NCI-H1092 (cell line): Measurements from ENCODE around the gene ANKS6.

Experiments used
- DNase-seq: peaks from one replicate; lab custom pipeline; 2025; lab: John Stamatoyannopoulos, UW

ANKS6 gene

GRCh38 chr9:98815391-98815951 is 19.1 kb upstream of the ANKS6 start:
- DNase-seq, result no peak

DNA sequence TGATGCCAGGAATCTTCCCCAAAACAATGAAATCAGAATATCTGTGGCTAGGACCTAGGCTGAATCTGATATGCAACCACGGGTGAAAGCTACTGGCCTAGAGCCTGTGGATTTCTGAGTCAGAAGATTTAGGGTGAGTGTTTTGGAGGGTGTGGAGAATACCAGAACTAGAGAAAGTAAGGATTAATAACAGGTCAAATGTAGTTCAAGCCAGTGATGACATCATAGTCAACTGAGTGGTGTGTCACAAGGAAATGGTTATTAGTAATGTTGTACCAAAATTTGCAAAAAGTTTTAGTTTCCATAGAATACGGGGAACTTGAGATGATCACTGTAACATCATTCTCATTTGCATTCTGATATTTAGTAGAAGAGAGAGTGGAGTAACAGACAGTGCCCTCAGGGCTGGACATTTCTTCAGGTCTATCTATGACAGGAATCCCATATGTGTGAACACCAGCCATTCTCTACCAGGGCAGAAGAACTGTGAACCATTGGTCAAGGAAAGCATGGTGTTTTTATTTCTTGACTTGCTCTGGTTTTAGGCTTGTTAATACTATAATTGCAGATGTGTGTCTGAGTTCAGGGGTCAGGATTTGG is 14.8 kb upstream of the ANKS6 start:
- no peak for DNase-seq

- no peak for DNase-seq
Observed at GRCh38 chr9:98810102-98810842, 13.9 kb upstream of the ANKS6 start.

DNA sequence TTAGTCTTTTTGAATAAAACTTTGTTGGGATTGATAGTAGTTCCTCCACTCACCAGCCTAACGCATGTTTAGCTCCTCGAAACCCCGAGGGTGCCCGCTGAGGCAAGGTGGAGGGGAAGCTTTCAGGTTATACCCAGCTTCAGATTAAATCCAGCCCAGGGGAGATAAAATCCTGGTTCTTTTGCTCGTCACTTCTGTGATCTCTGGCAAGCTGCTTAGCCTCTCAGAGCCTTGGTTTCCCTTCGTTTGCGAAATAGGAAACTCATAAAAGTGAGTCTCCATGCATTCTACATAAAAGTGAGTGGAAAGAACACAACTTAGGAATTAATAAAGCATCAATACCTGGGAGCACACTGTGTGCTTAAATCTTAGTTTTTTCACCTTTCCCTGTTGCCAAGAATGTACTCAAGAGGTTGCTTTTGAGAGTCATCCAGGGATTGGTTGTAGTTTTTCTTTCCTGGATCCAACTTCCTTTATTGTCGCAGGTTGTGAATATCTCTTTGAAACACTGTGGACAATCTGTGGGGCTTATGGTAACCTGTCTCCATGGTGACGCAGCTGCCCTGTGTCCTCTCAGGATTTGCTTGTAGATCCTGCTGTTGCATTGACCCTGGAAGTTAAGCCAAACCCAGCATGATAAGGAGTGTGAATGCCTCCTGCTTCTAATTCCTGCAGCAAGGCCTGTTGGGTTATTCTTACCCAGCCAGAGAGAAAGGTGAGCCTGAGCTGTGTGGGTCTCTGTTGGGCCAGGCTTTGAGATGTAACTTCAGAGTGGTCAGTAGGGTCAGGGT is 13.2 kb upstream of the ANKS6 start:
- no peak for DNase-seq

- no peak for DNase-seq
Observed at GRCh38 chr9:98808875-98809274, 12.5 kb upstream of the ANKS6 start.

GRCh38 chr9:98808411-98808815 is 12.1 kb upstream of the ANKS6 start:
- peak; percentile 42 for DNase-seq

GRCh38 chr9:98807814-98808195 is 11.4 kb upstream of the ANKS6 start:
- DNase-seq, result no peak

DNA sequence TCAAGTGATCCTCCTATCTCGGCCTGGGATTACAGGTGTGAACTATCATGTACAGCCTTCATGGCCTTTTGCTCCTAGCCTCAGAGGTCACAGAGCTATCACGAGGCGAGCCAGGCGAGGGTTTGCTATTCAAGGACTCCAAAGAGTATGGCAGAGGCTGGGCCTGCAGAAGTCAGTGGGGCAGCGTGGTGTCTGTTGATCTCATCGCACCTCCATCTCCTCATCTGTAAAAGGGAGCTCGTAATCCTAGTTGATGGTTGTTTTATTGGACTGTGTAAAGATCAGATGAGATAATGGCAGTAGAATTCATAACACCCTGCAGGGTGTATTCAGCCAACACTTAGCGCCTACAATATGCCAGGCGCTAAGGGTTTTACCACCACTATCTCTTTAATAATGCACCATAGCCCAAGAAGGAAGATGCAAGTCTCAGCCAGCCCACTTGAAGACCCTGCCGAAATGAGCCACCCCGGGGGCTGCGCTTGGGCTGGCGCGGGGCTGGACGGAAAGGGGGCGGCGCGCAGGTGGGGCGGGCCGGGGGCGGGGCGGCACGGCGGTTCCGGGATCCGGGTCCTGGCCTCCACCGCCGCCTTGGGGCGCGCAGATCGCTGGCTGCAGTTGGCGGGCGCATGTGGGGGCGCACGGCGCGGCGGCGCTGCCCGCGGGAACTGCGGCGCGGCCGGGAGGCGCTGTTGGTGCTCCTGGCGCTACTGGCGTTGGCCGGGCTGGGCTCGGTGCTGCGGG is 10.9 kb upstream of the ANKS6 start, which contains the start of gene GALNT12:
GALNT12 (plus strand) TSS at position 601 of the 744 bp plus-strand sequence; CDS start at position 630, 29 bp downstream.
- DNase-seq, result peak; percentile 17

- DNase-seq, result no peak
Observed at GRCh38 chr9:98806394-98807035, 10.2 kb upstream of the ANKS6 start.

DNA sequence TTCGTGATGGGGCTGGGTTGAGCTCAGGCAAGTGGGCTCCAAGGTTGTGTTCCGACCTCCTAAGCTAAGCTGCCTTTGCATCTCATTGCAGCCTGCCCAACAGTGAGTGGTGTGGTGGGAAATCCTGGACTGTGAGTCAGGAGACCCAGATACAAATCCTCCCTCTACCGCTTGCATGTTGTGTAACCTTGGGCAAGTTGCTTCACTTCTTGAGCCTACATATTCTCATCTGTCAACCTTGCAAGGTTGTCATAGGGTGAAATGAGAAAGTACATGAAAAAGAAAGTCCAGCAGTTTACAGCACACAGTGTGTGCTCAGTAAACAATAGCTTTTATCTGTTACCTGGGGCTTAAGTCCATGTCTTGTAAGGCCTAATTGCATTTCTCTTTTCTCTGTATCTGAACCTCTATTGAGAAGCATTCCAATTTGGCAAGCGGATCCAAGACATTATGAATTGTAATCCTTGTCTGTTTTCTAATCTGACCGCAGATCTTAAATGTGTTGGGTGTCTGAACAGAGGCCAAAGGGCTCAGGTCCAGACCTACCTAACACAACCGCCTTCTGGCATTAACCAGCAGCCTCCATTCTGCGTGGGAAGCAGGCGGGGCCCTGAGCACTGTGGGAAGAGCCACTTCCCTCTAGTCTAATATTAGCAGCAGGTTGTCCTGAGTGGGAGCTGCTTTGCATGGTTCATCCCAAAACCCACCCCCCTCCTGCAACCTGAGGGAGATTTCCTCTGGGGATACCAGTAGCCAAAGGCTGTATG is 9.3 kb upstream of the ANKS6 start:
- DNase-seq, result no peak

DNA sequence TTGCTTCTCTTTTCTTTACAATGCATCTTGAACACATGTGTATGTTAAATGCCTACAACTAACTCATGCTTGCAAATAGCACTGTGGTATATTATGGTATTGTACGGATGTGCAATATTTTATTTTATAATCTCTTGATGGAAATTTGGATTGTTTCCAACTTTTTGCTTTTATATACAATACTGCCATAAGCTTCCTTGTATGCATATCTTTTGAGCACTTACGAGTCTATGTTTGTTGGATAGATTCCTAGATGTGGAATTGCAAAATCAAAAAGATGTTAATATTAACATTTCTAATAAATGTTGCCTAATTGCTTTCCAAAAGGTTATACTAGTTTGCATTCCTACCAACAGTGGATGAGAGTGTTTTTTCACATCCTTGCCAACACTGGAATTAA is 7.7 kb upstream of the ANKS6 start:
- DNase-seq, result no peak

- DNase-seq, result no peak
Observed at GRCh38 chr9:98801969-98802371, 5.6 kb upstream of the ANKS6 start.

DNA sequence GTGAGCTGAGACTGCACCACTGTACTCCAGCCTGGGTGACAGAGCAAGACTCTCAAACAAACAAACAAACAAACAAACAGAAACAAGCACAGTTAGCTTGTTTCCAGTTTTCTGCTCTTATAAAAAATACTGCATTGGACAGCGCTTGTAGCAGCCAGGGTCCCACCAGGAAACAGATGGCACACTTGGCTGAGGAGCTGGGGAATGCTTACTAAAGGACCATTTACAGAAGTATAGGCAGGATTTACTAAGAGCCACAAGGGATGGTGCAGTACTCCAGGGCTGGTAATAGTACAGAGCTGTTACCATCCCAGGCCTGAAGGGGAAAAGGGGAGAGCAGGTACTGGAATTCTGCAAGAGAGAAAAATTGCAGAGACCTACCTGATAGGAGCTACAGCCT is 5.2 kb upstream of the ANKS6 start:
- DNase-seq, result no peak

GRCh38 chr9:98798254-98798653 is 1.9 kb upstream of the ANKS6 start:
- DNase-seq, result no peak

- no peak for DNase-seq
Observed at GRCh38 chr9:98797491-98797890, 1.1 kb upstream of the ANKS6 start.

DNA sequence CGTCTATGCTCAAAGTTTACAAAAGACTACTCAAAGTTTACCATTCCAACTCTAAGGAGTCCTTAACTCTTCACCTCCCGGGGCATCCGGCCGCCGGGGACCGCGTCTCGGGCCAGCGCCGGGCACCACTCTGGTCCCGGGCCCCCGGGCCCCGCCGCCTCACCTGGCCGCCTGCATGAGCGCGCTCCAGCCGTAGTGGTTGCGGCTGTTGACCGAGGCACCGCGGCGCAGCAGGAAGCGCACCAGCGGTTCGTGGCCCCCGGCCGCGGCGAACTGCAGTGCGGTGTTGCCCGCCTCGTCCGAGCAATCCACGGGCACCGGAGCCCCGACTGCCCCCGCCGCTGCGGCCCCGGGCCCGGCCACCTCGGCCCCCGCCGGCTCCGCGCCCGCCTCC is 388 bp downstream of the ANKS6 start:
- no peak for DNase-seq

DNA sequence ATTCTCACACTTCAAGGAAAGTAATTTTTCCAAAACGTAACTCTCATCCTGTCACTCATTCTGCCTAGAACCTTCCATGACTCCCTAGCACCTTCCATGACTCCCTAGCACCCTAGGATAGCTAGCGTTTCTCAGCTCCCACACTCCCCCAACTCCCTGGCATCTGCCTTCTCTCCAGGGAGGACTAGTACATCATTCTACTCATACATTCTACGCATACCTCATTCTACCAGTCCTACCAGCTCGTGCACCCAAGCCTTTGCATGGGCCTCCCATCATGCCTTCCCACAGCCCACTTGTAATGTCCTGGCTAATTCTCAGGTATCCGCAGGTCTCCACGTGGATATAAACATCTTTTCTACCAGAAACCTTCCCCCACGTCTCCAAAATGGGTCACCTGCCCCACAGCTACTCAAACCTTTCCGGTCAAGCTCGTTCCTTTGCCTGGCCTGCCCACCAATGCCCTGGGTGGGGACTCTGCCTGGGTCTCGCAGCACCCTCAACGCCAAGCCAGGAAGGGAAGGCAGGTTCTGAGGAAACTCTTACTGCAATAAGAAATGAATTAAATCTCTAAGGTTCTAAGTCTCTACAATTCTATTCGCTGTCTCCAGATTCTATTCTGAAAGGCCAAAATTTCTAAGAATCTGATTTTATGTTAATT is 930 bp downstream of the ANKS6 start:
- no peak for DNase-seq

- no peak for DNase-seq
Observed at GRCh38 chr9:98794802-98795201, 1.6 kb downstream of the ANKS6 start.

- no peak for DNase-seq
Observed at GRCh38 chr9:98793031-98793430, 3.3 kb downstream of the ANKS6 start.
